T-cell (primary cell): ENCODE results near the gene DLG2. TPM values are rescaled to one million over a fixed set of nuclear protein-coding genes. Genes with fewer than 3 reads are reported as not detected.

ENCODE experiments used
- ATAC-seq, 4 experiments: fragments of 200-7000 bp in 3 of 4; fragments of 150-1000 bp in 1 of 4; cut with Tn5 transposase; replicated peaks in 1 of 4; 1 replicate in 3 of 4; 2 replicates in 1 of 4; pipeline ENCODE4 v1.10.0; 2021; ENCODE audit warnings: moderate library complexity in 3 of 4, mild to moderate bottlenecking in 2 of 4, moderate number of reproducible peaks in 1 of 4
- CTCF ChIA-PET, 2 donors: fragments of 300-600 bp; sonication (Branson Sonifier 250); formaldehyde crosslinking; loops; one replicate each; lab custom pipeline; 2022; ENCODE audit warnings: antibody characterized with exemption in 2 of 2; lab: Charles Lee
- POLR2A ChIA-PET, 2 donors: fragments of 300-600 bp; sonication (Branson Sonifier 250); formaldehyde crosslinking; loops; one replicate each; lab custom pipeline; 2022; ENCODE audit warnings: antibody characterized with exemption in 2 of 2; lab: Charles Lee
- DNase-seq, 35 experiments: peaks; one replicate each; pipeline versions ENCODE4 v3.0.0 to v3.0.0-alpha.2; 2013 to 2023
- H3K27ac ChIP-seq: one replicate; pipeline ENCODE4 v1.5.1; 2013; ENCODE audit warnings: low read length
- H3K27me3 ChIP-seq, 2 experiments: replicated peaks in 1 of 2; 1 replicate in 1 of 2; 2 replicates in 1 of 2; pipeline versions ENCODE4 v1.6.1 to v1.7.0; 2013; ENCODE audit warnings: low read length in 1 of 2, mixed read lengths in 1 of 2; ENCODE audit not compliant: control insufficient read depth in 2 of 2, insufficient read depth in 2 of 2; ENCODE audit errors: extremely low read depth in 1 of 2
- H3K36me3 ChIP-seq, 2 donors: 1 replicate in 1 of 2; 2 replicates in 1 of 2; pipeline versions ENCODE4 v1.6.1 to v1.7.0; 2013; ENCODE audit warnings: low read length in 1 of 2; ENCODE audit not compliant: control insufficient read depth in 2 of 2, insufficient read depth in 1 of 2; ENCODE audit errors: extremely low read depth in 1 of 2
- H3K4me1 ChIP-seq, 2 experiments: 1 replicate in 1 of 2; 2 replicates in 1 of 2; pipeline versions ENCODE4 v1.6.1 to v1.7.0; 2013; ENCODE audit warnings: low read length in 2 of 2, mixed read lengths in 1 of 2; ENCODE audit not compliant: insufficient read depth in 2 of 2, control insufficient read depth in 1 of 2; ENCODE audit errors: extremely low read depth in 1 of 2
- H3K4me3 ChIP-seq, 2 donors: 1 replicate in 1 of 2; 2 replicates in 1 of 2; pipeline versions ENCODE4 v1.5.1 to v1.7.0; 2013; ENCODE audit warnings: mild to moderate bottlenecking in 2 of 2, low read length in 1 of 2, moderate library complexity in 1 of 2; ENCODE audit not compliant: control insufficient read depth in 1 of 2; ENCODE audit errors: extremely low read depth in 1 of 2
- H3K9me3 ChIP-seq: 2 replicates; pipeline ENCODE4 v1.7.0; 2013
- H3K27ac Mint-ChIP-seq, 2 donors: one replicate each; pipeline ENCODE4 v1.8.0; 2020 to 2021; ENCODE audit warnings: mild to moderate bottlenecking in 2 of 2, mixed read lengths in 2 of 2
- H3K27me3 Mint-ChIP-seq, 2 donors: one replicate each; pipeline ENCODE4 v1.8.0; 2021 to 2022; ENCODE audit warnings: mixed read lengths in 2 of 2
- H3K36me3 Mint-ChIP-seq: one replicate; pipeline ENCODE4 v1.8.0; 2021; ENCODE audit warnings: mixed read lengths
- H3K4me1 Mint-ChIP-seq, 3 donors: one replicate each; pipeline ENCODE4 v1.8.0; 2020 to 2022; ENCODE audit warnings: mixed read lengths in 3 of 3, mild to moderate bottlenecking in 1 of 3
- H3K4me3 Mint-ChIP-seq, 3 donors: one replicate each; pipeline ENCODE4 v1.8.0; 2020 to 2022; ENCODE audit warnings: mild to moderate bottlenecking in 3 of 3, mixed read lengths in 3 of 3, moderate library complexity in 3 of 3
- H3K9me3 Mint-ChIP-seq, 3 donors: one replicate each; pipeline ENCODE4 v1.8.0; 2020 to 2022; ENCODE audit warnings: mixed read lengths in 3 of 3
- WGBS: methylation state at CpG from one replicate; pipeline ENCODE4 v1.1.5; 2013; ENCODE audit warnings: missing lambda C conversion rate; ENCODE audit not compliant: insufficient coverage; 5-methylcytosine and 5-hydroxymethylcytosine counted together
- total RNA-seq, 35 experiments: library from RNA in 6 of 35; stranded (reverse) in 6 of 35; fragments of 120-200 nt in 1 of 35; gene quantifications; one replicate each; pipeline versions ENCODE4 v1.2.1 to v1.2.4 and lab custom pipeline; 2013 to 2026

DLG2 gene
- total RNA-seq, 5 donors from 2014 or later (not counting 1 experiment from before 2014, with no cell fraction given): 2.3 to 4.1 (median 2.9) TPM

DNA sequence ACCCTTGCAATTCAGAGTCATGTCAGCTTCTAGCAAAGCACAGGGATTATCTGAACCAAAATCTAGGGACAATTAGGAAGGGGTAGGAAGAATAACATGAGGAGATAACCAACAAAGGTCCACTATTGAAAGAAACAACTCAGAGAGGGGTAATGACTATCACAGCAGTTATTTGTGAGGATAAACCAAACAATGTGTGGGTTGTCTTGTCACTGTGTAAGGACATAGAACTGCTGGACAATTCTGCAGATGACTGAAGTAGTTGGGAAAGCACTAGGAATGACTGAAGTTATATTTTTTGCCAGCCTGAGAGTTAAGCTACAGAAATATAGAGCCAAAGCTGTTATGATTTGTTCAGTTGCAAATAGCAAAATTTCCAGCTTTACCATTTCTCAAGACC is 1482.6 kb downstream of the DLG2 start:
- no peak overlapping the region for H3K4me3 Mint-ChIP-seq
- H3K9me3 Mint-ChIP-seq: peaks cover 3 to 24% (median 21%) of the 10 kb centered on the region in 3 donors
- DNase-seq: no peak
- no peaks in the 10 kb centered on the region for H3K27me3 ChIP-seq
- ATAC-seq: no peak
- POLR2A ChIA-PET: no interaction called here
- CTCF ChIA-PET: no interaction called here
- H3K27ac Mint-ChIP-seq: no peak overlapping the region
- H3K27ac ChIP-seq: no peak overlapping the region
- no peaks in the 10 kb centered on the region for H3K9me3 ChIP-seq
- no peaks in the 10 kb centered on the region for H3K36me3 Mint-ChIP-seq
- no peaks in the 10 kb centered on the region for H3K36me3 ChIP-seq
- H3K27me3 Mint-ChIP-seq: no peaks in the 10 kb centered on the region
- H3K4me3 ChIP-seq: no peak overlapping the region
- no peaks in the 10 kb centered on the region for H3K4me1 Mint-ChIP-seq
- H3K4me1 ChIP-seq: no peaks in the 10 kb centered on the region

DNA sequence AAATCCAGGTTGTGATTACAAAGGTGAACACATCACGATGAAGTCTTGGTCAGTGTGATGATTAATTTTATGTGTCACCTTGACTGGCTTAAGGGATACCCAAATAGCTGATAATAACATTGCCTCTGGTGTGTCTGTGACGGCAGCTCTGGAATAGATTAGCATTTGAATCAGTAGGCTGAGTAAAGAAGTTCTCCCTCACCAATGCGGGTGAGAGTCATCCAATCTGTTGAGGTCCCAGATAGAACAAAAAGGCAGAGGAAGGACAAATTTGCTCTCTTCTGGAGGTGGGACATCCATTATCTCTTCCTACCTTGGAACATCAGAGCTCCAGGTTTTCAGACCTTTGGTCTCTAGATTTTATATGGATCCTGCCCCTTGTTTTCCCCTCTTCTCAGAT is 1484.7 kb downstream of the DLG2 start:
- H3K27me3 Mint-ChIP-seq: no peaks in the 10 kb centered on the region
- no peak for ATAC-seq
- H3K4me1 Mint-ChIP-seq: no peaks in the 10 kb centered on the region
- Histone ChIP-seq H3K27me3 (no peaks in the 10 kb centered on the region), H3K9me3 (no peaks in the 10 kb centered on the region), H3K4me1 (no peaks in the 10 kb centered on the region), H3K36me3 (no peaks in the 10 kb centered on the region), H3K27ac (no peak overlapping the region), H3K4me3 (no peak overlapping the region)
- H3K4me3 Mint-ChIP-seq: no peak overlapping the region
- no peak for DNase-seq
- peaks cover 3 to 16% (median 14%) of the 10 kb centered on the region in 3 donors for H3K9me3 Mint-ChIP-seq
- POLR2A ChIA-PET: no interaction called here
- H3K27ac Mint-ChIP-seq: no peak overlapping the region
- WGBS: no CpG with 5 or more reads among the region's 3 CpGs
- CTCF ChIA-PET: interaction anchor here in 1 of 2 donors (0.7 kb wide), 1 partner anchor 411 kb away, joined by 3 read pairs; no protein-coding TSS in a partner anchor
- no peaks in the 10 kb centered on the region for H3K36me3 Mint-ChIP-seq

DNA sequence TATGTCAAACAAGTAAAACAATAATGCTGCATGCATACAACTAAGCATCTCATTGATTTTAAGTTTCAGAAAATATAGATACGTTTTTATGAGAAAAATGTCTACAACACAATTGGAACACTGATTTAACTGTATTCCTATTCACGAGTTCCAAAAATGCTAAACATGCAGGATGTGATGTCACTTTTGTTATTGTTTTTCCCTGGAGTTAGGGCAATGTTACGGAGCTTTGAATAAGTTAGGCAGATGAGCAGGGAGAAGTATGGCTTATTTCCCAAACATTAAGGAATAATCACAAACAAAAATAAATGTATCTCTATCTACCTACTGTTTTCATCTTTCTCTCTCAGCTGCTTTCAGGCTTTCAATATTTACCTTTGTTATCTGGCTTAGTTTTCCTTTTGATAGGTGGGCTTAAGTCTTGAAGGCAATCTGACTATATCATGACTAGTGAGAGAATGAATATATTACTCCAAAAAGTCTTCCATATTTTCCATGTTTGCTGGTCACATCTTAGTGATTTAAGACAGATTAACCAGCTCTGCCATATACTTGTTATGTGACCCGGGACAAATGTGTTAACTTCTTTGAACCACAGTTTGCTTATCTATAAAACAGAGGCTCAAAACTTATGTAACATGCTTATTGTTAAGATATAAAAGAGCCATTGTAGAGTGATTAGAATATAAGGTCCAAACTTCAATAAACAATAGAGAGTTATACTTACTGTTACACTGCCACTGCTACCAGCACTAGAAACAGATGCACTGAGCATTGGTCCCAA is 1486.6 kb downstream of the DLG2 start:
- Mint-ChIP-seq H3K4me3 (no peak overlapping the region), H3K4me1 (no peaks in the 10 kb centered on the region), H3K27me3 (no peaks in the 10 kb centered on the region), H3K27ac (no peak overlapping the region), H3K36me3 (no peaks in the 10 kb centered on the region), H3K9me3 (peaks cover 12 to 22% (median 17%) of the 10 kb centered on the region in 3 donors)
- Histone ChIP-seq H3K27ac (no peak overlapping the region), H3K9me3 (no peaks in the 10 kb centered on the region), H3K36me3 (no peaks in the 10 kb centered on the region), H3K4me1 (no peaks in the 10 kb centered on the region), H3K4me3 (no peak overlapping the region), H3K27me3 (no peaks in the 10 kb centered on the region)
- no peak for ATAC-seq
- WGBS: no CpG with 5 or more reads among the region's 4 CpGs
- ChIA-PET CTCF (no interaction called here), POLR2A (no interaction called here)
- DNase-seq: no peak

- no peaks in the 10 kb centered on the region for H3K36me3 ChIP-seq
- DNase-seq (no peak), ATAC-seq (no peak)
- H3K4me3 ChIP-seq: no peak overlapping the region
- ChIA-PET POLR2A (no interaction called here), CTCF (no interaction called here)
- no peaks in the 10 kb centered on the region for H3K4me1 Mint-ChIP-seq
- peaks cover 11 to 21% (median 17%) of the 10 kb centered on the region in 3 donors for H3K9me3 Mint-ChIP-seq
- no peaks in the 10 kb centered on the region for H3K27me3 Mint-ChIP-seq
- no peak overlapping the region for H3K27ac ChIP-seq
- H3K27ac Mint-ChIP-seq: no peak overlapping the region
- H3K4me3 Mint-ChIP-seq: no peak overlapping the region
- no peaks in the 10 kb centered on the region for H3K9me3 ChIP-seq
- H3K27me3 ChIP-seq: no peaks in the 10 kb centered on the region
- H3K36me3 Mint-ChIP-seq: no peaks in the 10 kb centered on the region
- no peaks in the 10 kb centered on the region for H3K4me1 ChIP-seq
Observed at GRCh38 chr11:84137960-84138359, 1489.2 kb downstream of the DLG2 start.

GRCh38 chr11:84137505-84137904 is 1489.6 kb downstream of the DLG2 start:
- Mint-ChIP-seq H3K4me1 (no peaks in the 10 kb centered on the region), H3K4me3 (no peak overlapping the region), H3K27ac (no peak overlapping the region), H3K36me3 (no peaks in the 10 kb centered on the region), H3K9me3 (peaks cover 11 to 22% (median 15%) of the 10 kb centered on the region in 3 donors), H3K27me3 (no peaks in the 10 kb centered on the region)
- ATAC-seq (no peak), DNase-seq (no peak)
- Histone ChIP-seq H3K9me3 (no peaks in the 10 kb centered on the region), H3K4me1 (no peaks in the 10 kb centered on the region), H3K27ac (no peak overlapping the region), H3K36me3 (no peaks in the 10 kb centered on the region), H3K27me3 (no peaks in the 10 kb centered on the region), H3K4me3 (no peak overlapping the region)
- POLR2A ChIA-PET: no interaction called here
- CTCF ChIA-PET: no interaction called here

DNA sequence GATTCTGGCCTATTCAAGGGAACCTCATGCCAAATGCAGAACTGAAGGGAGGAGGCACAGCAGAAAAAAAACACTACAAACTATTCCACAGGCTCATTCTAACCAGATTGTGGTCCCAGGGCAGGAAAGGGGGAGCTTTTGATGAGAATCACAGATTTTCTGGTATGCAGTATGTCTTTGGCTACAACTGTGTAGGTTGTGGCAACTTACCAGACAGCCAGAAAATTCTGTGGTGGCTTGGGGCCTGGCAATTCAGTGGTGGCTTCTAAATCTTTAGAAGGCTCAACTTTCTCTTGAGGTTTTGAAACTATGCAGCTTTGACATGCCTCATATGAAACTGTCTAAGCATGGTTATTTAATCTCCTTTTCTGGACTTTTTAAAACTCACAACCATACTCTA is 1490.2 kb downstream of the DLG2 start:
- Histone ChIP-seq H3K27me3 (no peaks in the 10 kb centered on the region), H3K36me3 (no peaks in the 10 kb centered on the region), H3K4me3 (no peak overlapping the region), H3K27ac (no peak overlapping the region), H3K9me3 (no peaks in the 10 kb centered on the region), H3K4me1 (no peaks in the 10 kb centered on the region)
- Mint-ChIP-seq H3K27me3 (no peaks in the 10 kb centered on the region), H3K4me3 (no peak overlapping the region), H3K4me1 (no peaks in the 10 kb centered on the region), H3K36me3 (no peaks in the 10 kb centered on the region), H3K27ac (no peak overlapping the region), H3K9me3 (peaks cover 11 to 24% (median 12%) of the 10 kb centered on the region in 3 donors)
- ChIA-PET POLR2A (no interaction called here), CTCF (no interaction called here)
- ATAC-seq: no peak
- no peak for DNase-seq
